HG03175 (cell line): ENCODE measurements around the gene ENKUR.
"Not testable (repeated sequence)": the region's sequence is repeated elsewhere in the genome, so short reads cannot be mapped to it uniquely, and the experiment has no call there.

Experiments used
- ATAC-seq: cut with Tn5 transposase; IDR thresholded peaks from one replicate; pipeline ENCODE4 v1.9.1; 2021; ENCODE audit warnings: mild to moderate bottlenecking, moderate library complexity; ENCODE audit not compliant: unreplicated experiment

Gene ENKUR

DNA sequence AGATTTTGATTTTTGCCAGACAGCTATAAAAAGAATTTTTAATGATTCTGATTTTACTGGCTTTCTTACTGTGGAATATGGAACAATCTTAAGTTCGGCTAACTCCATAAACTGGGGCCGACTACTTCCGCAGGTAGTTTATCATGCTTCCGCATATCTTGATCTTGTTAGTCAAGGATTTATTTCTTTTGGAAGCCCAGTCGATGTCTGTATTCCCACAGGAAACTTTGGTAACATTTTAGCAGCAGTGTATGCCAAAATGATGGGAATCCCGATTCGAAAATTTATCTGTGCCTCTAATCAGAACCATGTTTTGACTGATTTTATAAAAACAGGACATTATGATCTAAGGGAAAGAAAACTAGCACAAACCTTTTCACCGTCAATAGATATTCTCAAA, 8.6 kb upstream of the ENKUR start:
- ATAC-seq: no peak

DNA sequence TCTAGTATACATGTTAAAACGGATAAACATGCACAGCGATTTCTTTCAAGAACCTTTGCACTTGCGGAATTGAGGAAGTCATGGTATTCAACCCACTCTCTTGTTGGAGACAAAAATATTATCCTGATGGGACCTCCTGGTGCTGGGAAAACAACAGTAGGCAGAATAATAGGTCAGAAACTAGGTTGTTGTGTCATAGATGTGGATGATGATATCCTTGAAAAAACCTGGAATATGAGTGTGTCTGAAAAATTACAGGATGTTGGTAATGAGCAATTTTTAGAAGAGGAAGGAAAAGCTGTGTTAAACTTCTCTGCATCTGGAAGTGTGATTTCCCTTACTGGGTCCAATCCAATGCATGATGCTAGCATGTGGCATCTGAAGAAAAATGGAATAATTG, 7.3 kb upstream of the ENKUR start:
- no peak for ATAC-seq

DNA sequence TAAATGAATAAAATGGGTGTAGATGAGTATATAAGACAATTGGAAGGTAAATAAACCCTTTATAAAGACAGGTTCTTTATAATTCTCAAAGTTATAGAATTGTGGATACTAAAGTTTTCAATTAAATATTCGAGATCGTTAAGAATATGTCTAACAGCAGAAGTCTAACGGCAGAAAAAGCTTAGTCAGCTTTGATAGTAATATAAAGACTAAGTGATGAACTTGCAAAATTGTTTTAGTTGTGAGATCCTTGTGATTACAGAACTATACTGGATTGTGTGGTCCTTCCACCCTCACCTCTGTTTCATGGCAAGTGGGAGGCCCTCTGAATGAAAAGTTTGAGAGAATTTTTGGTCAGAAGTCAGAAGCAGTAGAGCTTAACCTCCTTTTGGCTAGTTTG, 2.7 kb upstream of the ENKUR start:
- ATAC-seq: no peak

- ATAC-seq: no peak
Measured at GRCh38 chr10:25017661-25018060, 1.7 kb upstream of the ENKUR start.

GRCh38 chr10:25017154-25017590, 1.2 kb upstream of the ENKUR start:
- no peak for ATAC-seq

DNA sequence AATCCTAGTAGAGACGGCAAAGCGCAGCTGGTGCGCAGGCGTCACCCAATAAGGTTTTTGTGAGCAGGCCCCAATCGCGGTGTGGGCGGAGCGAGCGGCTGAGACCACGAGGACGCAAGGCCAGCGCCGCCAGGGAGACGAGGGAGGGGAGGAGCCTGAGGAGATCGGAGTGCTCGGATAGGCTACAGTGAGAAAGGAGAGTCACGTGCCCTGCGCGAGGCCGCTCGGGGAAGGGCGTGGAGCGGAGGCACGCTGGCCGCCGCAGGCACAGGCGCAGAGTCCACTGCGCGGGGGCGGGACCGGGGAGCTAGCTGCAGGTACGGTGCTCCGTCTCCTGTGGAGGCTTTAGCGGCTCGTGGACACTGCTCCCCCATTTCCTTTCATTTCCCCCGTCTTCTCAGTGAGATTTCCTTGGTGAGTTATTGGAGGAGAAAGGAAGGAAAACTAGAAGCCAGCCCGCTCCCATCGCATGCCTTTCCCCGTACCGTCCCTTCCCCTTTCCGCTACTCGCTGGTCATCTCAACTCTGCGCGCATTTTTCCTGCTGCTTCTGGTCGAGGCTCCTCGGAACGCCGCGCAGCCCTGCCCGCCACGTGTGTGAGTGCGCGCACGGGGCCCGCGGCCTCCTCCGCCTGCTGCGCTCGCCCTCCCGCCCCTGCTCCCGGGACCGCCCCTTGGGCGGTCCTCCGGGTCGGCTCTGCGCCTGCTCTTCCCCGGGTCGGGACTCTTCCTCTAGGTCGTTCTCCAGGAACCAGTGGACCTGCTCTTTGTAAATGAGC, 607 bp upstream of the ENKUR start, which contains the start of gene THNSL1:
THNSL1 (plus strand) TSS at position 237 of the 778 bp plus-strand sequence. CDS start 6,612 bp downstream, outside the sequence.
- peak; percentile 97 for ATAC-seq

DNA sequence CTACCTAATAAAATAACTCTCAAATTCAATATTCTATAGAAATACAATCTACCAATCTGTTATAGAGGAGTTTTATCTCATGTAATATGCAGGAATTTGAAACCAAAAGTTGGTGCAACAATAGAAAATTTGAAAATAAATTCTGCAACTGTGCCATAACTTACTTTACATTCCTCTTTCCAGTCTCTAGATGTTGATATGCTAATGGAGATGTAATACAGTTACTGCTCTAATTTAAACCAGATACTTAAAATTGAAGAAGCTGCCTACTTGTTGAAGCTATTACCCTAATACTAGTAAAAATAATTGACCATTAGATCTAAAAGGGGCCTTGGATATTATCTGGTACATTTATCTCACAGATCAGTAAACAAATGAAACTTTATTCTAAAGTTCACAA, 1.4 kb downstream of the ENKUR start:
- no peak for ATAC-seq

DNA sequence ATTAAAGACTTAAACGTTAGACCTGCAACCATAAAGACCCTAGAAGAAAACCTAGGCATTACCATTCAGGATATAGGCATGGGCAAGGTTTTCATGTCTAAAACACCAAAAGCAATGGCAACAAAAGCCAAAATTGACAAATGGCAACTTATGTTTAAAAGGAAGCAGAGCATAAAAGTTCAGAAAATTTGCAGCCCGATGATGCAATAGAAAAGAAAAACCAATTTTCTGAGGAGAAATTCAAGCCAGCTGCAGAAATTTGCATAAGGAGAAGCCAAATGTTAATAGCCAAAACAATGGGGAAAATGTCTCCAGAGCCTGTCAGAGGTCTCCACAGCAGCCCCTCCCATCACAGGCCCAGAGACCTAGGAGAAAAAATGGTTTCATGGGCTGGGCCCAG, 4.4 kb downstream of the ENKUR start:
- ATAC-seq: not testable (repeated sequence)

GRCh38 chr10:24998044-24998443, 17.9 kb downstream of the ENKUR start:
- ATAC-seq: no peak

DNA sequence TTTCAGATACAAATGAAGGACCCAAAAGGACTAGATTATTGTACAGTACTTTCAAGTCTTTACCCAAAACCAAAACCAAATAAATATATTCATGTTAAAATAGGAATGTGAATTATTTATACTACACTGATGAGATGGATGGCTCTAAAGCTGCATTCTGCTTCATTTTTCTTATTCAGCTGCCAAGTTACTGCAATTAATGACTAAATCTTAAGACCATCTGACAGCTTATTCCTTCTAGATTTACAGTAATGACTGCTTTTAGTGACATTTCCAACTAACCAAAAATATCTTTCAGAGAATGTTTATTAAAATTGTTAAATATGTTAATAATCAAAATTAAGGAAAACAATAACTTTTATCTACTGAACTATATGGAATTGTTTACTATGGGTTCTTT, 20.9 kb downstream of the ENKUR start:
- no peak for ATAC-seq

DNA sequence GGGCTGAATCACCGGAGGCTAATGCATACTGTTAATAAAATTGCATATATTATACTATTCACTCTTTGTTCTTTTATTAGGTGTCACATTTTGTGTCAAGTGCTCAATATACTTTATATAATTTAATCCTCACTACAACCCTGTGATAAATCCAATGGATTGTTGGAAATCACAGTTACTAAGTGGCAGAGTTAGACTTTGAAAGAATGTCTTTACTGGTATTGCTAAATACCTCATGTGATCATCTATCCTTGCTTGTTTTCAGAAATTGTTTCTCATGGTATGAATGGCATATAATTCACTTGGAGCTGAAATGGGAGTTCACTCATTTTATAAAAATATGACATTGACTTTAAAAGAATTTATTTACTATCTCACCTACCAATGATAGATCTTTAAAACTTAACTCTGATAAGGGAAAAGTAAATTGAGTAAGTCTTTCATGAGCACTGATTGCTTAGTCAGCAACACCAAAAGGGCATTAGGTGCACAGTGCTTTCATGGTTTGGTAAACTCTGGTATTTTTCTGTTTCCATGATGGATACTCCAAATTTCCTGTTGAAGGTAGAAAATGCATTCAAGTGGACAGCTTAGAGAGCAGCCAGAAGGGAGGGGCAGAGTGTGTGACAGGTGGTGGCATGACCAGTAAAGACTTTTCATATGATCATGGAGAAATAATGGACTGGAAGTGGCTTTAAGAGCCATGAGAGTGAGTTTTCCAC, 22.6 kb downstream of the ENKUR start:
- no peak for ATAC-seq

- ATAC-seq: no peak
Measured at GRCh38 chr10:24992512-24993133, 23.3 kb downstream of the ENKUR start.

DNA sequence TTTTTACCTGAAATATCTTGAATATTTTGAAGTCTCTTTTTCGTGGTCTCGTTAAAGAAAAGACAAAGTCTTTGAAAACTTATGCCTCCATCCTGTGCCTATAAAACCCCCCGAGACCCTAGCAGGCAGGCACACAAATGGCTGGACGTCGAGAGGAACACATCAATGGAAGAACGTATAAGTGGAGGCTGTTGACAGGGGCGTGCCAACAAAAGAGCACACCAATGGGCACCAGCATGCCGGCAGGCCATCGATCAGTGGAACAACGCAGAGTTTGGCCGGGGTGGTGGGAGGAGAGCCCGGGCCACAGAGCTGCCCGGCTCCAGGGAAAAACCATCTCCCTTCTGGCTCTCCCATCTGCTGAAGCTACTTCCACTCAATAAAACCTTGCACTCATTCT, 24.7 kb downstream of the ENKUR start:
- no peak for ATAC-seq

DNA sequence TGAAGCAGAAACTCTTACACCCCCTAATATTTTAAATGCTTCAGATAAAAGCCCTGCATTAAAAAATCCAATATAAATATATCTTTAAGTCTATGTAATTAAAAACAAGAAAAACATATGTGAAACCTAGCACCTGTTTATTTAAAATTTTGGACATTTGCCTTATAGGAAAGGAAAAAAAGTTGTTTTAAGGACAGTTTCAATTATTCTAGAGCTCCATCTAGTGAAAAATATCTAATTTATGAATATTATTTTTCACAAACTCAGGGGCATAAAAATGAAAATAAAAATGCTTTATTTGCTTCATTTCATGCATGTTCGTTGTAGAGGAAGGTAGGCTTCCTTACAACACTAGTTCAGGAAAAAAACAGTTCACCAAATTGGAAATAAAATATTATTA, 26.1 kb downstream of the ENKUR start:
- no peak for ATAC-seq

DNA sequence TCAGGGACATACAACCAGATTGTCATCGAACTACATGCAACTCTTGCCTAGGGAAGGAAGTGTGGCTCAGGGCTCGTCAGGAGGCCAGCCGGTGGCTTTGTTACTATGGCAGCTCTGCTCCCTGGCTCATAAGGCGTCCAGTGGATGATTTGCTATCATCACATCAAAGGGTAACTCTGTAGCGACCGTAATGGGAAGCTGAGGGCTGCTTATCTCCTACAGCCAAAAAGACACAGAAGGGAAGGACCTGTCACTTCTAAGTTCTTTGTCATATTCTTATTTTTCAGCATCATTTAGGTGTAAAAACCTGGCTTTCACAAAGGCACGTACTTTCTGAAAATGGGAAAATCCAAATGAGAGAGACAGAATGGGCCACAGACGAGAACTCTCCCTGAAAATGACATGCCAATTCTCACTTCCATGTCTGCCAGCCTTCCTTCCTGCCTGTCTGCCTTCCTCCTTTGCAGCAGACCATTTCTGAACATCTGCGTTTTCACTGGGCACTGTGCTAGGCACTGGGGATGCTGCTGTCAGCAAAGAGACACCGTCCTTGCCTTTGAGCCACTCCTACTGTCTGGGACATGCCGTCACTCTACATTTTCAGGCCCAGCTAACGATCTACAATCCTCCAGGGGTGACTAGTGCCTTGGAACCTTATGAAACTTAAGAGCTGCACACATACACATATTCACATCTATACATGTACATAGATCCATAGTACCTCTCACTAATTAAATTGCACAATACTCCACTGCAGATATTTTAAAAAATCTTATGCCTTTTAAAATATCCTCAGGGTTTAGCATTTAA, 26.9 kb downstream of the ENKUR start:
- no peak for ATAC-seq

DNA sequence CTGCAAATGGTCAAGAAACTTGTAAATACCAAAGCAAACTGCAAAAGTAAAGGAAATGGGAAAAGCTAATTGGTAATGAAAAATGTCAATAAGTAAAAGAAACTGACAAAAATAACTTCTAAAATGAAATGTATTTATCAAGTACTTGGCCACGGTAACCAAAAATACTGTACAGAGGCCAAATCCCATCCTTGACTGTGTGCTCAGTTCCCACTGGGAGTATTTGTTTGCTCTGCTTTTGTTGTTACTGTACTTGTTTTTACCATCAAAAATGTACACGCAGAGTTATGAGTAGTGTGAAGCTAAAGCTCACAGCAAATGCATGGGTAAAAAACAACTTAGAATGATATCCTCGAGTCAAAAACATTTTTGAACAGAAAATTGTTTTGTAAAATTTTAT, 31.1 kb downstream of the ENKUR start:
- ATAC-seq: no peak

DNA sequence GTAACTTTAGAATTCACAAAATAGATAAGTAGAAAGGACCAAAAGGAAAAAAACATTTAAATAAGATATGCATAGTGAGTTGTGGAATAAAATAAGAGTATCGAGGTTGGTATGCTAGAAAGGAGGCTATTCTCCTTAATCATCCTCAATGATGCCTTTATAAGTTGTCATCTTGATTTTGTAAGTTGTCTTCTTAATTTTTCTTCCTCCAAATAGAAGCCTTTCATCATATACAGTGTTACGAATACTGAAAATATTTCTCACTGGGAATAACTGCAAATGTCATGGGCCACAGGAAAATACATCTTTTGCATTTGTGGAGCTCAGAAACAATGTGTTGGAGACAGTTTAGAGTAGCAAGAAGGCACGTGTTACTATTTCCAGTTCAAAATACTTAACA, 32.0 kb downstream of the ENKUR start:
- ATAC-seq: no peak

DNA sequence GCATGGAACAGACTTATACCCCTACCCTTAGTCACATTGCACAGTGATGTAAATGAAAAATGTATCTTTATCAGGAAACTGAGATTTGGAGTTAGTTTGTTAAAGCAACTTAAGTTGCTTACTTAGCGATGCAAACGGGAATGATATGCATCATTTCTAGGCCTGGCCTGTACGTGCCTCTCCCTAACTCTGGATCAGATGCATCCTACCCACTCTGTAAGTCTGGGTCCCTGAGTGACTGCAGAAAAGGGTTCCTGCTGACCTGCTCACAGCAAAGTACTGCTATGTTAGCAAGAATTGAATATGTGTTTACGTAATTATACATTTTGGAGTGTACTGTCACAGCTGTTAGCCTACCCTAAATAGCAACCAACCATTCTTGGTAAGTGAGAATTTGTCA, 32.8 kb downstream of the ENKUR start:
- ATAC-seq: no peak

DNA sequence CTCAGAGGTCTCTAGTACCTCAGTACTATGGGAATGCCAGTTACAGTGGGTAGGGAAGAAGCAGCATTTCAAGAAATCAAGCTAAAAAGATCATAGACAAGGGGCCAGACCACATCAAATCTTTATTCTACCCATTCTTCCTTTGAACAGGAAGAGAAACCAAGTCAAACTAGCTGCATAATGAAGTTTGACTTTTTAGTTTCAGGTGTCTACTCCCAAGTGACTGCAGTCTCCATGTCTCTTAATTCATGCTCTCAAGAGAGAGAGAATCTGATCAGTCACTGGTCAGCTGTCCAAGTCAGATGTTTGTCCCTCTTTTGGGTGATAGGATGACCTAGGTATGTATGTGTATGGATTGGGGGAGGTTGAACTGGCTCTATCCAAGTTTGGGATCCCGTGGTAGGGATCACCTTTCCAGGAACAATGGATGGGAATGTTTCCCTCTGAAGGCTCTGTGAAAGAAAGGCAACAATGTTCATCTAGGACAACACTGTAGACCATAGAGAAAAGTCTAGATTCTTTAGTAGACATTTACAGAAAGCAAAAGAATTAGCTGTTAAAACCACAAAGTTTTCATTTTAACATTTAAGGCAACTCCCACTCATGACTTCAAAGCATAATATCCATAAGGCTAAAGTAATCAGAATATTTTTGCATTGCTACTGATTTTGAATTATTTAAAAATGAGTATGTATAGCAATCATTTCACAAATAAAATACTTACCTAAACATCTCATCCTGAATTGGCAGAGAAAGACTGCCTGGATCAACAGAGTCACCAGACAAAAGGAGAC, 33.4 kb downstream of the ENKUR start:
- ATAC-seq: peak; percentile 68

- ATAC-seq: no peak
Measured at GRCh38 chr10:24981161-24981710, 34.7 kb downstream of the ENKUR start.
